Measurements from ENCODE around the gene AQP12B. TPM values are rescaled to one million over a fixed set of nuclear protein-coding genes. Genes with fewer than 3 reads are reported as not detected.
"Not testable (repeated sequence)": the region's sequence is repeated elsewhere in the genome, so short reads cannot be mapped to it uniquely, and the experiment has no call there.

Gene AQP12B
- total RNA-seq, 1 donor from 2014 or later: not detected

DNA sequence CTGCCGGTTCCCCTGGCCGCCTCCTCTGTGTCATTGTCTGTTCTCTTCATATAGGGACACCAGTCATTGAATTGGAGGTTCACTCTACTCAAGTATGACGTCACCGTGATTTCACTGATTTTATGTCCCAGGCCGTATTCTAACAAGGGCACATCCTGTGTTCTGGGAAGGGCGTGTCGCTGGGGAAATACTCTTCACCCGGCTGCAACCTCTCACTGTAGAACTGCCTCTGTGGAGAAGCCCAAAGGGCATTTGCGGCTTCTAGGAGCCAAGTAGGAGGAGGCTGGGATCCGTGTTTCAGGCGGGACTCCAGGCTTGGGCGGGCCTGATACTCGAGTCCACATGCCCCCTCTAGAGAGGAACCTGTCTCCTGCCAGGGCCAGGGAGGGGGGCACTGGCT, 13.8 kb upstream of the AQP12B start:
- DNase-seq (ENCODE audit: low read depth); H3K36me3 ChIP-seq (ENCODE audit: control insufficient read depth, insufficient read depth, low read length); H3K27me3 ChIP-seq (ENCODE audit: control insufficient read depth, insufficient read depth, low read length); H3K4me3 ChIP-seq (ENCODE audit: low read depth, low read length): not testable (repeated sequence)
- peak; percentile 97 for FAIRE-seq

DNA sequence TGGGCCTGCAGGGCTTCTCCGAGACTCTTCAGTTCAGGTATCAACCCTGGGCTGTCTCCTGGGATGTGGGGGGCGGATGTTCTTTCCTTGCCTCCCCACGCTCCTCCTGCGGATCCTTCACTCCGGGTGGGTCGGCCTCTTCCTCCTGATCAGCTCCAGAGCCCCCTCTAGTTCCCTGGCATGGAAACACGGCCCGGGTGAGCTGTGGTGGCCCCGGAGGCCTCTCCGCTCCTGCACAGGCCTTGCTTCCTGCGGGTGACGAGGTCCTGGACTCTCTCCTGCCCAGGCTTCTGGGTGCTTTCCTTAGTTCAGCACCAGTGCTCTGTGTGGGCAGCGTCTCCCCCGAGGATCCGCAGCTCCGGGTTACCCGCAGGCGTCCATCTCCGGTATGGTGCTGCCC, 12.9 kb upstream of the AQP12B start:
- H3K4me3 ChIP-seq (ENCODE audit: low read depth, low read length); DNase-seq (ENCODE audit: low read depth); H3K36me3 ChIP-seq (ENCODE audit: control insufficient read depth, insufficient read depth, low read length); FAIRE-seq; H3K27me3 ChIP-seq (ENCODE audit: control insufficient read depth, insufficient read depth, low read length): not testable (repeated sequence)

DNA sequence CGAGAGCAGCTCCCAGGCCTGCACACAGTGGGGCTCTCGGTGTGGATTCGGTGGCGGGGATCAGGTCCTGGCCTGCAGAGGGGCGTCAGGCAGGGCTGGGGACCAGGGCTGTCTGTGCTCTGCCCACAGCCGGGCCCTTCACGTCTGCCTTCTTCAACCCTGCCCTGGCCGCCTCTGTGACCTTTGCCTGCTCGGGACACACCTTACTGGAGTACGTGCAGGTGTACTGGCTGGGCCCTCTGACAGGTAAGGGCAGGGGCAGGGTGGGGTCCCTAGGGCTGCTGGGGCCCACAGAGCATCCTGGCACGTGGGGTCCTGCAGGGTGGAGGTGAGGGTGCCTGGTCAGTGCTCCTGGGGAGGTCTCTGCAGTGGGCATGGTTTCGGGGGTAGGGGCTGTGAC, 11.6 kb upstream of the AQP12B start:
- not testable (repeated sequence) for H3K36me3 ChIP-seq (ENCODE audit: control insufficient read depth, insufficient read depth, low read length); H3K4me3 ChIP-seq (ENCODE audit: low read depth, low read length); DNase-seq (ENCODE audit: low read depth); FAIRE-seq; H3K27me3 ChIP-seq (ENCODE audit: control insufficient read depth, insufficient read depth, low read length)

DNA sequence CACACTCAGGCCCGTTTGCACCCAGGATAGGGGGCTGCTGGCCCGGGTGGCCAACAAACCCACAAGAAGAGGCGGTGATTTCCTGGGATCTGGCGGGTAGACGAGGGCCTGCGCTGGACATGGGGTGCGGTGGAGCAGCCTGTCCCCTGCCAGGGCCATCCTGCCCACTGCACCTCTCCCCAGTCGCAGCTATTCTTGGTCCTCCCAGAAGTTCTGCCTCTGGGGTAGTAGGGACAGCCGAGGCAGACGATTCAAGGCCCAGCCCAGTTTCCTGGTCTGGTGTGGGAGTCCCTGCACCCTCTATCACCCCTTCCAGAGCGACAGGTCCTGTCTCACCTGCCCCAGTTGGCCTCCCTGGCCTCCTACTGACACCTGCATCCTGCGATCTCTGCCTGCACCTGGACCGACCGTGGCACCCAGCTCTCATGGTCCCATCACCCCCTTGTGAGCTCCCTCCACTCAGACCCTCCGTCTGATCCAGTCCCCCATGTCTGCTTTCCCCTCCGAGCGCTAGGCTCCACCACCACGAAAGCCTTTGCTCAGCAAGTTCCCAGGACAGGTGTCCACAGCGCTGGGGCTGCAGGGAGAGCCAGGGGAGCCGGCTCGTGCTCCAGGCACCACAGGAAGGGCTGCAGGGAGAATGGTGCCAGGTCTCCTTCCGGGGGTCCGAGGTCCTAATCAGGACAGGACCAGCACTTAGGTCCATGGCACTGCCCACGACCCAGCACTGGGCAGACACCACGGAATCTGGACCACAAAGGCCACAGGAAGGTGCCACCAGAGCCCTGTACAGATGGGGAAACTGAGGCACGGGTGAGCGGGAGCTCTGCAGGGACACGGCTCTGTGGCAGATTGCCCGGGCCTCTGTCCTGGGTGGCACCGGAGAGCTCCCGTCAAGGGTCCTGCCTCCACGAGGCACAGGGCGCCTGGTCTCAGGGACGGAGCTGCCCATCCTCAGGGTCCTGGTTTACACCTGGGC, 10.2 kb upstream of the AQP12B start:
- not testable (repeated sequence) for H3K36me3 ChIP-seq (ENCODE audit: control insufficient read depth, insufficient read depth, low read length); H3K4me3 ChIP-seq (ENCODE audit: low read depth, low read length); H3K27me3 ChIP-seq (ENCODE audit: control insufficient read depth, insufficient read depth, low read length); DNase-seq (ENCODE audit: low read depth)
- FAIRE-seq: peak; percentile 97

DNA sequence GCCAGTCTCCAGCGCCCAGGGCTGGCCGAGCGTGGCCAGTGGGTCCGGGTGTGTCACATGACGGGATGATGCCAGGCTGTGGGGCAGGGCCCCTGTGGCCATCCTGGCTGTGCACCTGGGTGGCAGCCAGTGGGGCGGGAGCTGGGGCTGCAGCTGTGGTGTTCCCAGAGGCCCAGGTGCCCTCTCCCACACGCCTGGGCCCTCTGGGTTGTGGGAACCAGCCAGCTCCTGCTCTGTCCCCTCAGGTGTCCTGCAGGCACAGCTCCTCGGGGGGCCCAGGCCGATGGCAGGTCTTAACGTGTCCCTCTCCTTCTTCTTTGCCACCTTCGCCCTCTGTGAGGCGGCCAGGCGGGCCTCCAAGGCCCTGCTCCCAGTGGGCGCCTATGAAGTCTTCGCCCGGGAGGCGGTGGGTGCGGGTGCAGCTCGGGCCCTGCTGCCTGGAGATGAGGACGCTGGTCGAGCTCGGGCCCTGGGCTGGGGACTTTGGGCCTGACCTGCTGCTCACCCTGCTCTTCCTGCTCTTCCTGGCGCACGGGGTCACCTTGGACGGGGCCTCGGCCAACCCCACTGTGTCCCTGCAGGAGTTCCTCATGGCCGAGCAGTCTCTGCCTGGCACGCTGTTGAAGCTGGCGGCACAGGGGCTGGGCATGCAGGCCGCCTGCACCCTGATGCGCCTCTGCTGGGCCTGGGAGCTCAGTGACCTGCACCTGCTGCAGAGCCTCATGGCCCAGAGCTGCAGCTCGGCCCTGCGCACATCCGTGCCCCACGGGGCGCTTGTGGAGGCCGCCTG, 9.1 kb upstream of the AQP12B start, which contains the start of gene AQP12A:
Gene AQP12A, plus strand, starts transcription at position 236 of the 790 bp plus-strand sequence. Its CDS starts 48 bp downstream, at position 284.
- not testable (repeated sequence) for DNase-seq (ENCODE audit: low read depth); H3K27me3 ChIP-seq (ENCODE audit: control insufficient read depth, insufficient read depth, low read length); H3K36me3 ChIP-seq (ENCODE audit: control insufficient read depth, insufficient read depth, low read length); H3K4me3 ChIP-seq (ENCODE audit: low read depth, low read length)
- FAIRE-seq: peak; percentile 50

DNA sequence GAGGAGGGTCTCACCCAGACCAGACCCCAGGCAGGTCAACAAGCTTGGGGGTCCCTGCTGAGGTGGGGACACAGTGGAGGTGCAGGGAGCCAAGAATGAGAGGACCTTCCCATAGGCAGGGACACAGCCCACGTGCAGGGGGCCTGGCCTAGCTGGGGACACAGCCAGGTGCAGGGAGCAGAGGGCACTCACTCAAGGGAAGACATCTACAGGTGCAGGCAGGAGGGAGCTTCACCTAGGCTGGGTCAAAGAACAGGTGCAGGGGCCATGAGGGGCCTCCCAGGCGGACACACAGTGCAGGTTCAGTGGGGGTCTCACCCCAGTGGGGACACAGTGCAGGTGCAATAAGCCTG, 8.4 kb upstream of the AQP12B start:
- FAIRE-seq: peak; percentile 98
- not testable (repeated sequence) for DNase-seq (ENCODE audit: low read depth); H3K27me3 ChIP-seq (ENCODE audit: control insufficient read depth, insufficient read depth, low read length); H3K4me3 ChIP-seq (ENCODE audit: low read depth, low read length); H3K36me3 ChIP-seq (ENCODE audit: control insufficient read depth, insufficient read depth, low read length)

DNA sequence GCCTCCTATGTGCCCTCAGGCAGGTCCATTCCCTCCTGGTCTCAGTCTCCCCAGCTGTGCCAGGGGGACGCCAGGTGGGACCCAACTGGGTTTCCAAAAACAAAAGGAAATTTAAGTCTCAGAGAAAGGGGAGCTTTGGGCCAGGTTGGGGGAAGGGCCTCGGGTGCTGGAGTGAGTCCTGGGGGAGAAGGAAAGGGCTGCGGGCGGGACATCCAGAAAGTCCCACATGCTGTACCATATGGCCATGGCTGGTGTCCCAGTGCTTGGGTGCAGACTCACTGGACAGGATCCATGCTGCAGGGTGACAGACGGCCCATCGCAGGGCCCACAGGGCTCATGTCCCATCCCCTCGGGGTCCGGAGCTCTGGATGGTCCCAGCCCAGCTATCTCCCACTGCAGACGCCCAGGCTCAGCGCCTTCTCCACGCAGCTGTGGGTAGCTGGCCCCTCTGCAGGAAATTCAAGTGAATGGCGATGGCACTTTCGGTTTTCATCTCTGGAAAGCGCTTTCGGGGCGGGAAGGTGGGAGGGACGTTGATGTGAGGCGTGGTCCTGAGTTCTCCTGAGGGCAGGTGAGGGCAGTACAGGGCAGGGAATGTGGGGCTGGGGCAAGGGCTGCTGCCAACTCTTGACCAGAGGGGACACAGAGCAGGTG, 7.9 kb upstream of the AQP12B start:
- not testable (repeated sequence) for DNase-seq (ENCODE audit: low read depth); H3K27me3 ChIP-seq (ENCODE audit: control insufficient read depth, insufficient read depth, low read length); H3K4me3 ChIP-seq (ENCODE audit: low read depth, low read length); H3K36me3 ChIP-seq (ENCODE audit: control insufficient read depth, insufficient read depth, low read length)
- FAIRE-seq: peak; percentile 47

DNA sequence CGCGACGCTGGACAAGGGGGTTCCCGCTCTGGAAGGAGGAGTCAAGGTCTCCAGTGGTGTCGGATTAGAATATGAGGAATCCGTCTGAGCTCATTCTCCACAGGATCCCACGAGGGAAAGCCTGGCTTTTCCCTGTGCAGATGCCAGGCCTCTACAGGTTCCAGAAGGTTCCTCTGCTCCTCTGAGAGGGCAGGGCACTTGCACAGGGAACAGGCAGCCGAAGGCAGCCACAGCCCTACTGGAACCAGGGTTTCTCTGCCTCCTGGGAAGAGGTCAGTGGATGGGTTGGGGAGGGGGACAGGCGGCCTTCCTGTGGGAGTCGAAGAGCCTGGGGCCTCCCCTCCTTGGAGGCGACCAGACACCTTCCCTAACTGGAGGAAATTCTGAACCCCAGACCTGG, 7.3 kb upstream of the AQP12B start:
- H3K36me3 ChIP-seq (ENCODE audit: control insufficient read depth, insufficient read depth, low read length): no peaks in the 10 kb centered on the region
- TF ChIP-seq, protein P1, sequence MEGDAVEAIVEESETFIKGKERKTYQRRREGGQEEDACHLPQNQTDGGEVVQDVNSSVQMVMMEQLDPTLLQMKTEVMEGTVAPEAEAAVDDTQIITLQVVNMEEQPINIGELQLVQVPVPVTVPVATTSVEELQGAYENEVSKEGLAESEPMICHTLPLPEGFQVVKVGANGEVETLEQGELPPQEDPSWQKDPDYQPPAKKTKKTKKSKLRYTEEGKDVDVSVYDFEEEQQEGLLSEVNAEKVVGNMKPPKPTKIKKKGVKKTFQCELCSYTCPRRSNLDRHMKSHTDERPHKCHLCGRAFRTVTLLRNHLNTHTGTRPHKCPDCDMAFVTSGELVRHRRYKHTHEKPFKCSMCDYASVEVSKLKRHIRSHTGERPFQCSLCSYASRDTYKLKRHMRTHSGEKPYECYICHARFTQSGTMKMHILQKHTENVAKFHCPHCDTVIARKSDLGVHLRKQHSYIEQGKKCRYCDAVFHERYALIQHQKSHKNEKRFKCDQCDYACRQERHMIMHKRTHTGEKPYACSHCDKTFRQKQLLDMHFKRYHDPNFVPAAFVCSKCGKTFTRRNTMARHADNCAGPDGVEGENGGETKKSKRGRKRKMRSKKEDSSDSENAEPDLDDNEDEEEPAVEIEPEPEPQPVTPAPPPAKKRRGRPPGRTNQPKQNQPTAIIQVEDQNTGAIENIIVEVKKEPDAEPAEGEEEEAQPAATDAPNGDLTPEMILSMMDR (IDR thresholded peaks at IDR 0.05; ENCODE audit: insufficient read depth, low read length, severe bottlenecking): no peak
- no peak for FAIRE-seq
- no peak for DNase-seq (ENCODE audit: low read depth)
- no peak overlapping the region for H3K4me3 ChIP-seq (ENCODE audit: low read depth, low read length)
- no peaks in the 10 kb centered on the region for H3K27me3 ChIP-seq (ENCODE audit: control insufficient read depth, insufficient read depth, low read length)

DNA sequence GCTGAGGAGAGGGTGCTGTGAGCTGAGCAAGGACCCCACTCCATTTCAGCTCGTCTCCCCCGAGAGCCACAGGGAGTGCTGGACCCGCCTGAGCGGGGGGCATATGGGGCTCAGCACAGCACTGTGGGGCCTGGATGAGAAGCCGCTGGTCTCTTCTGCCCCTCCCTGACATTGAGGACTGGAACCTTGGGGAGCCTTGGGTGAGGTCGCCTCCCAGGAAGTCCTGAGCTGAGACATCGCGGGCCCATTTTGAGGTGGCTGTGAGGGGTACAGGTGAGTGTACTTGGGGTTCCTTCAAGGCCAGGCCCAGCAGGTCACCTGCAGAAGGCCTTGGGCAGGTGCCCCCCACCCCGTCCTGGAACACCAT, 5.9 kb upstream of the AQP12B start:
- Histone ChIP-seq H3K27me3 (ENCODE audit: control insufficient read depth, insufficient read depth, low read length) (no peaks in the 10 kb centered on the region), H3K36me3 (ENCODE audit: control insufficient read depth, insufficient read depth, low read length) (no peaks in the 10 kb centered on the region), H3K4me3 (ENCODE audit: low read depth, low read length) (no peak overlapping the region)
- TF ChIP-seq, protein P1 (IDR thresholded peaks at IDR 0.05; ENCODE audit: insufficient read depth, low read length, severe bottlenecking): no peak
- FAIRE-seq (no peak), DNase-seq (ENCODE audit: low read depth) (no peak)

All from bronchial epithelial cell (primary cell).